K562 (cell line): ENCODE results near the gene IREB2. TPM values are rescaled to one million over a fixed set of nuclear protein-coding genes. Genes with fewer than 3 reads are reported as not detected.

Source experiments
- CHD1 ChIP-seq: fragments of 200-600 bp; sonication (generic); IDR thresholded peaks from one replicate; pipeline ENCODE4 v1.6.1; 2012; ENCODE audit warnings: mild to moderate bottlenecking, moderate library complexity, low read length, inconsistent platforms
- GATAD2B ChIP-seq: fragments of 450-650 bp; IDR thresholded peaks from 2 replicates; pipeline ENCODE4 v1.6.1; 2017; ENCODE audit warnings: mild to moderate bottlenecking, borderline replicate concordance
- HDGF ChIP-seq: fragments of 450-650 bp; IDR thresholded peaks from 2 replicates; pipeline ENCODE4 v1.6.1; 2016
- KDM1A ChIP-seq, 2 experiments: fragments of 450-650 bp; IDR thresholded peaks; 2 replicates each; pipeline ENCODE4 v1.6.1; 2016; ENCODE audit warnings: mild to moderate bottlenecking in 2 of 2
- MAZ ChIP-seq, 2 experiments: fragments of 450-650 bp in 1 of 2; sonication (generic) in 1 of 2; formaldehyde crosslinking; IDR thresholded peaks in 1 of 2; conservative IDR thresholded peaks in 1 of 2; 2 replicates each; pipeline versions ENCODE4 v1.4.0 to v1.5.0; 2020; ENCODE audit warnings: mild to moderate bottlenecking in 1 of 2, missing genetic modification reagents in 1 of 2
- NCOR1 ChIP-seq: fragments of 450-650 bp; IDR thresholded peaks from 2 replicates; pipeline ENCODE4 v1.6.1; 2016; ENCODE audit warnings: mild to moderate bottlenecking, moderate library complexity
- NELFE ChIP-seq: IDR thresholded peaks from 2 replicates; pipeline ENCODE4 v1.6.1; 2011; ENCODE audit warnings: mild to moderate bottlenecking; ENCODE audit not compliant: insufficient read depth, insufficient read length
- RBM39 ChIP-seq: fragments of 200-400 bp; formaldehyde crosslinking; optimal IDR thresholded peaks from 2 replicates; pipeline ENCODE3; 2018; ENCODE audit warnings: low read depth, low read length
- SMARCC2 ChIP-seq: fragments of 450-650 bp; IDR thresholded peaks from 2 replicates; pipeline ENCODE4 v1.6.1; 2017; ENCODE audit warnings: antibody characterized with exemption, moderate library complexity, mild to moderate bottlenecking, low read depth
- SNIP1 ChIP-seq: fragments of 450-650 bp; IDR thresholded peaks from 2 replicates; pipeline ENCODE4 v1.7.1; 2017; ENCODE audit warnings: low read depth, mild to moderate bottlenecking
- SP1 ChIP-seq: sonication (generic); formaldehyde crosslinking; IDR thresholded peaks from 2 replicates; pipeline ENCODE4 v1.8.1; 2022; ENCODE audit warnings: mild to moderate bottlenecking, missing genetic modification reagents
- ZNF124 ChIP-seq: sonication (generic); formaldehyde crosslinking; IDR thresholded peaks from 2 replicates; pipeline ENCODE4 v1.8.1; 2022; ENCODE audit warnings: missing genetic modification reagents
- ZNF174 ChIP-seq: fragments of 250-450 bp; sonication (Bioruptor Pico); IDR thresholded peaks from 2 replicates; pipeline ENCODE4 v1.4.0; 2020; ENCODE audit warnings: mild to moderate bottlenecking
- ZNF354B ChIP-seq: fragments of 250-450 bp; sonication (Bioruptor Pico); IDR thresholded peaks from 2 replicates; pipeline ENCODE4 v1.4.0; 2020
- ZNF778 ChIP-seq: fragments of 450-650 bp; formaldehyde crosslinking; IDR thresholded peaks from 2 replicates; pipeline ENCODE4 v1.4.0; 2020; ENCODE audit warnings: mild to moderate bottlenecking, moderate library complexity
- ZSCAN29 ChIP-seq: fragments of 450-650 bp; IDR thresholded peaks from 2 replicates; pipeline ENCODE4 v1.6.1; 2017
- polyA plus RNA-seq, 8 experiments: library from polyadenylated mRNA; depleted of rRNA in 4 of 8; stranded (reverse) in 5 of 8; unstranded in 3 of 8; fragments of >200 nt; fragmentation: Nextera tagmentation in 2 of 8; fragmentation: Illumina TruSeq in 1 of 8; extraction: Ambion mirVana in 2 of 8; extraction: Trizol in 1 of 8; gene quantifications; 2 replicates each; pipeline versions ENCODE4 v1.2.1 to v1.2.3, GENCODE V29; 2011 to 2014; ENCODE audit warnings: inconsistent platforms in 1 of 8, missing spikeins in 1 of 8
- total RNA-seq, 7 experiments: library from RNA; depleted of rRNA in 6 of 7; stranded (reverse); fragments of >200 nt in 6 of 7; fragmentation: Illumina TruSeq in 2 of 7; extraction: Trizol in 2 of 7; gene quantifications; 2 replicates each; pipeline versions ENCODE4 v1.2.1 to v1.2.3, GENCODE V29; 2011 to 2021; ENCODE audit warnings: low replicate concordance in 1 of 7
- TF ChIP-seq, protein P1 (sequence below): sonication (generic); formaldehyde crosslinking; IDR thresholded peaks from 2 replicates; pipeline ENCODE4 v1.8.0; 2022; ENCODE audit warnings: missing genetic modification reagents, mild to moderate bottlenecking, borderline replicate concordance
- TF ChIP-seq, protein P2 (sequence below): fragments of 450-650 bp; IDR thresholded peaks from 2 replicates; pipeline ENCODE4 v1.6.1; 2017; ENCODE audit warnings: antibody characterized with exemption, mild to moderate bottlenecking
- TF ChIP-seq, protein P3 (sequence below): fragments of 450-650 bp; formaldehyde crosslinking; IDR thresholded peaks from 2 replicates; pipeline ENCODE4 v1.4.0; 2020; ENCODE audit warnings: mild to moderate bottlenecking, mixed read lengths

Gene IREB2
- total and polyA plus RNA-seq, 9 of the 15 experiments (the other 6 are each of a cell fraction or from before 2014, with no cell fraction given) = 16.8 to 61.7 (median 34.0) TPM

DNA sequence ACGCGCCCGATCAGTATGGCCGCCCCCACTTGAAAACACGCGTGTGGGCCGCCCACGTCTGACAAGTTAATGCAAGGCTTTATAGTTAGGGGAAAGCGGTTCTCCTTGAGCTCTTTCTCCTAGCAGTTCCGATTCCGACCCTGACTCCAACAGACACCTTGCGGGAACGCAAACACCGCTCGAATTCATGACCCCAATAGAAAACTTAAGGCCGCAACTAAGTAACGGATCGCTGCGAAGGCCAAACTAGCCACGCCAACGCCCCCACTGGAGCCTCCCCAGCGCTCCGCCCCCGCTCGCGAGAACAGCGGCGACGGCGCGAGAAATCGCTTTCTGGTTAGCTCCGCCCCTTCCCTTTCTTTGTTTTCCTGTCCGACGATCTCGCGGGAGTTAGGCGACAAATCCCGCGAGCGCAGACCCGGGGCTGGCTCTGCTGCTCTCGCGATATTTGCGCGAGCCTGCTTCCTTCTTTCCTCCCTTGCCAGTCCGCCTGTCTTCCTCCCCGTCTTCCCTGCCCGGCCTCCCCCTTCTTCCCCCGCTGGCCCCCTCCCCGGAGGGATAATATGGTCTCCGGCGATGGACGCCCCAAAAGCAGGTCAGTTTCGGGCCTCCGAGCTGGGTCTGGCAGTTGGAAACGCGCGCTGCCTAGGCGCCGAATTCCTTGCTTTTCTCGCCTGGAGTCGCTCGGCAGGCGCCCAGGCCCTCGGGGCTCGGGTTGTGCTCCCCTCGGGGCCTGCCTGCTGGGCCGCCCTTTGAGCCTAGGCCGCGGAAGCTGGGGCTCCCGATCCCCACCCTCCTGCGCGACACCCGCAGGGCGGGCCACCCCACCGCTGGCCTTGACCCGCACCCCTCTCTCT, at the start of gene IREB2 (continued):
- TF ChIP-seq, protein P1, sequence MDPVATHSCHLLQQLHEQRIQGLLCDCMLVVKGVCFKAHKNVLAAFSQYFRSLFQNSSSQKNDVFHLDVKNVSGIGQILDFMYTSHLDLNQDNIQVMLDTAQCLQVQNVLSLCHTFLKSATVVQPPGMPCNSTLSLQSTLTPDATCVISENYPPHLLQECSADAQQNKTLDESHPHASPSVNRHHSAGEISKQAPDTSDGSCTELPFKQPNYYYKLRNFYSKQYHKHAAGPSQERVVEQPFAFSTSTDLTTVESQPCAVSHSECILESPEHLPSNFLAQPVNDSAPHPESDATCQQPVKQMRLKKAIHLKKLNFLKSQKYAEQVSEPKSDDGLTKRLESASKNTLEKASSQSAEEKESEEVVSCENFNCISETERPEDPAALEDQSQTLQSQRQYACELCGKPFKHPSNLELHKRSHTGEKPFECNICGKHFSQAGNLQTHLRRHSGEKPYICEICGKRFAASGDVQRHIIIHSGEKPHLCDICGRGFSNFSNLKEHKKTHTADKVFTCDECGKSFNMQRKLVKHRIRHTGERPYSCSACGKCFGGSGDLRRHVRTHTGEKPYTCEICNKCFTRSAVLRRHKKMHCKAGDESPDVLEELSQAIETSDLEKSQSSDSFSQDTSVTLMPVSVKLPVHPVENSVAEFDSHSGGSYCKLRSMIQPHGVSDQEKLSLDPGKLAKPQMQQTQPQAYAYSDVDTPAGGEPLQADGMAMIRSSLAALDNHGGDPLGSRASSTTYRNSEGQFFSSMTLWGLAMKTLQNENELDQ = no peak
- TF ChIP-seq ZNF354B (CRISPR knock-in tag) (no peak), HDGF (no peak), MAZ (CRISPR knock-in tag; conservative IDR thresholded peaks at IDR 0.05 in 1 of 2, IDR thresholded peaks at IDR 0.05 in 1 of 2) (peak; percentile 59 to 84; a peak in 3 of 4 replicates), ZNF174 (no peak), RBM39 (no peak), KDM1A (IDR thresholded peaks at IDR 0.05) (no peak), CHD1 (peak; percentile 78), SNIP1 (no peak), GATAD2B (peak; percentile 32; the same call in 1 of the 2 replicates), ZNF124 (CRISPR knock-in tag) (no peak), NCOR1 (no peak), ZSCAN29 (no peak), ZNF778 (CRISPR knock-in tag) (no peak), SP1 (CRISPR knock-in tag) (peak; percentile 86), NELFE (no peak), SMARCC2 (no peak)
- TF ChIP-seq, protein P2, sequence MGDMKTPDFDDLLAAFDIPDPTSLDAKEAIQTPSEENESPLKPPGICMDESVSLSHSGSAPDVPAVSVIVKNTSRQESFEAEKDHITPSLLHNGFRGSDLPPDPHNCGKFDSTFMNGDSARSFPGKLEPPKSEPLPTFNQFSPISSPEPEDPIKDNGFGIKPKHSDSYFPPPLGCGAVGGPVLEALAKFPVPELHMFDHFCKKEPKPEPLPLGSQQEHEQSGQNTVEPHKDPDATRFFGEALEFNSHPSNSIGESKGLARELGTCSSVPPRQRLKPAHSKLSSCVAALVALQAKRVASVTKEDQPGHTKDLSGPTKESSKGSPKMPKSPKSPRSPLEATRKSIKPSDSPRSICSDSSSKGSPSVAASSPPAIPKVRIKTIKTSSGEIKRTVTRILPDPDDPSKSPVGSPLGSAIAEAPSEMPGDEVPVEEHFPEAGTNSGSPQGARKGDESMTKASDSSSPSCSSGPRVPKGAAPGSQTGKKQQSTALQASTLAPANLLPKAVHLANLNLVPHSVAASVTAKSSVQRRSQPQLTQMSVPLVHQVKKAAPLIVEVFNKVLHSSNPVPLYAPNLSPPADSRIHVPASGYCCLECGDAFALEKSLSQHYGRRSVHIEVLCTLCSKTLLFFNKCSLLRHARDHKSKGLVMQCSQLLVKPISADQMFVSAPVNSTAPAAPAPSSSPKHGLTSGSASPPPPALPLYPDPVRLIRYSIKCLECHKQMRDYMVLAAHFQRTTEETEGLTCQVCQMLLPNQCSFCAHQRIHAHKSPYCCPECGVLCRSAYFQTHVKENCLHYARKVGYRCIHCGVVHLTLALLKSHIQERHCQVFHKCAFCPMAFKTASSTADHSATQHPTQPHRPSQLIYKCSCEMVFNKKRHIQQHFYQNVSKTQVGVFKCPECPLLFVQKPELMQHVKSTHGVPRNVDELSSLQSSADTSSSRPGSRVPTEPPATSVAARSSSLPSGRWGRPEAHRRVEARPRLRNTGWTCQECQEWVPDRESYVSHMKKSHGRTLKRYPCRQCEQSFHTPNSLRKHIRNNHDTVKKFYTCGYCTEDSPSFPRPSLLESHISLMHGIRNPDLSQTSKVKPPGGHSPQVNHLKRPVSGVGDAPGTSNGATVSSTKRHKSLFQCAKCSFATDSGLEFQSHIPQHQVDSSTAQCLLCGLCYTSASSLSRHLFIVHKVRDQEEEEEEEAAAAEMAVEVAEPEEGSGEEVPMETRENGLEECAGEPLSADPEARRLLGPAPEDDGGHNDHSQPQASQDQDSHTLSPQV = no peak
- TF ChIP-seq, protein P3, sequence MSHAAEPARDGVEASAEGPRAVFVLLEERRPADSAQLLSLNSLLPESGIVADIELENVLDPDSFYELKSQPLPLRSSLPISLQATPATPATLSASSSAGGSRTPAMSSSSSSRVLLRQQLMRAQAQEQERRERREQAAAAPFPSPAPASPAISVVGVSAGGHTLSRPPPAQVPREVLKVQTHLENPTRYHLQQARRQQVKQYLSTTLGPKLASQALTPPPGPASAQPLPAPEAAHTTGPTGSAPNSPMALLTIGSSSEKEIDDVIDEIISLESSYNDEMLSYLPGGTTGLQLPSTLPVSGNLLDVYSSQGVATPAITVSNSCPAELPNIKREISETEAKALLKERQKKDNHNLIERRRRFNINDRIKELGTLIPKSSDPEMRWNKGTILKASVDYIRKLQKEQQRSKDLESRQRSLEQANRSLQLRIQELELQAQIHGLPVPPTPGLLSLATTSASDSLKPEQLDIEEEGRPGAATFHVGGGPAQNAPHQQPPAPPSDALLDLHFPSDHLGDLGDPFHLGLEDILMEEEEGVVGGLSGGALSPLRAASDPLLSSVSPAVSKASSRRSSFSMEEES (CRISPR knock-in tag) = no peak
